GM12878 (cell line): ENCODE data around the gene HTR4. TPM values are rescaled to one million over a fixed set of nuclear protein-coding genes. Genes with fewer than 3 reads are reported as not detected.

Experiments used
- ATAC-seq: fragments of 200-7000 bp; cut with Tn5 transposase; 3 replicates; pipeline ENCODE4 v1.9.1; 2020; ENCODE audit warnings: mild to moderate bottlenecking, moderate library complexity
- BruUV-seq: library from RNA; stranded (reverse); fragments of 400-500 nt; replicated peaks from 2 replicates; lab custom pipeline; 2021; lab: Mats Ljungman, UMichigan
- CTCF ChIA-PET: fragments of 300-600 bp; sonication (Branson Sonifier 250); formaldehyde crosslinking; extraction: SDS; loops from one replicate; lab custom pipeline; 2021; ENCODE audit warnings: inconsistent platforms; lab: Yijun Ruan, JAX
- POLR2A ChIA-PET: fragments of 350-600 bp; formaldehyde crosslinking; extraction: SDS; loops from one replicate; lab custom pipeline; 2021; ENCODE audit warnings: inconsistent platforms; lab: Charles Lee
- RAD21 ChIA-PET: fragments of 300-600 bp; sonication (Branson Sonifier 250); formaldehyde crosslinking; loops from one replicate; lab custom pipeline; 2023; ENCODE audit warnings: antibody characterized with exemption; ENCODE audit not compliant: unreplicated experiment; lab: Charles Lee
- SMC1A ChIA-PET: fragments of 300-600 bp; sonication (Branson Sonifier 250); formaldehyde crosslinking; loops from one replicate; lab custom pipeline; 2023; ENCODE audit not compliant: unreplicated experiment, uncharacterized antibody; lab: Charles Lee
- DNase-seq: peaks from one replicate; pipeline ENCODE4 v3.0.0-alpha.2; 2011; ENCODE audit warnings: low read depth, low spot score
- FAIRE-seq: peaks from 3 replicates; lab custom pipeline; 2011; peaks lifted over from hg19 to GRCh38; lab: Jason Lieb, UNC
- H2AFZ ChIP-seq: 2 replicates; pipeline ENCODE4 v1.6.0; 2011; ENCODE audit warnings: low read depth, low read length, control low read depth; ENCODE audit not compliant: control insufficient read depth
- H3K27ac ChIP-seq: 2 replicates; pipeline ENCODE4 v1.5.1; 2011; ENCODE audit warnings: control low read depth; ENCODE audit not compliant: control insufficient read depth, insufficient read depth
- H3K27me3 ChIP-seq, 2 experiments: replicated peaks in 1 of 2; 2 replicates each; pipeline versions ENCODE4 v1.6.0 to v1.6.1; 2011; ENCODE audit warnings: low read length in 1 of 2; ENCODE audit not compliant: control insufficient read depth in 2 of 2, insufficient read depth in 2 of 2
- H3K36me3 ChIP-seq, 2 experiments: 2 replicates each; pipeline ENCODE4 v1.5.1; 2011; ENCODE audit warnings: low read length in 1 of 2; ENCODE audit not compliant: control insufficient read depth in 2 of 2, insufficient read depth in 2 of 2
- H3K4me1 ChIP-seq: 2 replicates; pipeline ENCODE4 v1.6.1; 2011; ENCODE audit warnings: mild to moderate bottlenecking, low read length, moderate library complexity, mixed read lengths; ENCODE audit not compliant: control insufficient read depth, insufficient read depth
- H3K4me2 ChIP-seq: 2 replicates; pipeline ENCODE4 v1.6.0; 2011; ENCODE audit warnings: control low read depth; ENCODE audit not compliant: control insufficient read depth, insufficient read depth
- H3K4me3 ChIP-seq: fragments of 200-600 bp; sonication (generic); 2 replicates; pipeline ENCODE4 v1.5.1; 2016
- H3K79me2 ChIP-seq: 2 replicates; pipeline ENCODE4 v1.6.0; 2011; ENCODE audit warnings: low read length; ENCODE audit not compliant: control insufficient read depth, insufficient read depth
- H3K9ac ChIP-seq: 2 replicates; pipeline ENCODE4 v1.8.0; 2011; ENCODE audit warnings: low read length, control low read depth, mixed read lengths; ENCODE audit not compliant: control insufficient read depth, insufficient read depth
- H3K9me3 ChIP-seq: replicated peaks from 3 replicates; pipeline ENCODE4 v1.5.1; 2011; ENCODE audit warnings: mild to moderate bottlenecking, low read length; ENCODE audit not compliant: control insufficient read depth, insufficient read depth
- H4K20me1 ChIP-seq: 2 replicates; pipeline ENCODE4 v1.6.0; 2011; ENCODE audit not compliant: control insufficient read depth, insufficient read depth
- BACH1 ChIP-seq: fragments of 450-650 bp; IDR thresholded peaks from 2 replicates; pipeline ENCODE4 v1.6.1; 2017; ENCODE audit warnings: mild to moderate bottlenecking, borderline replicate concordance
- CBX5 ChIP-seq: sonication (generic); IDR thresholded peaks from 2 replicates; pipeline ENCODE4 v1.6.1; 2016; ENCODE audit warnings: low read depth, moderate library complexity, mild to moderate bottlenecking, inconsistent platforms
- CHD2 ChIP-seq: IDR thresholded peaks from 2 replicates; pipeline ENCODE4 v1.6.1; 2011; ENCODE audit warnings: low read depth, low read length, improper control_type of control experiment, borderline replicate concordance
- CHD4 ChIP-seq: fragments of 200-600 bp; sonication (generic); IDR thresholded peaks from 2 replicates; pipeline ENCODE4 v1.6.1; 2016; ENCODE audit warnings: mild to moderate bottlenecking
- DPF2 ChIP-seq: fragments of 450-650 bp; IDR thresholded peaks from 2 replicates; pipeline ENCODE4 v1.6.1; 2017; ENCODE audit warnings: mild to moderate bottlenecking
- IKZF2 ChIP-seq, 2 experiments: fragments of 450-650 bp; IDR thresholded peaks; 2 replicates each; pipeline ENCODE4 v1.6.1; 2017; ENCODE audit warnings: mild to moderate bottlenecking in 2 of 2, moderate library complexity in 2 of 2
- JUNB ChIP-seq: IDR thresholded peaks from 2 replicates; pipeline ENCODE4 v1.6.1; 2016; ENCODE audit warnings: antibody characterized with exemption, mild to moderate bottlenecking
- NFXL1 ChIP-seq: fragments of 450-650 bp; IDR thresholded peaks from 2 replicates; pipeline ENCODE4 v1.6.1; 2017; ENCODE audit warnings: antibody characterized with exemption, mild to moderate bottlenecking, borderline replicate concordance
- RELA ChIP-seq: fragments of 450-650 bp; IDR thresholded peaks from 2 replicates; pipeline ENCODE4 v1.8.0; 2014; ENCODE audit warnings: borderline replicate concordance; ENCODE audit not compliant: partially characterized antibody
- SMARCA5 ChIP-seq: fragments of 450-650 bp; IDR thresholded peaks from 2 replicates; pipeline ENCODE4 v1.6.1; 2017; ENCODE audit warnings: mild to moderate bottlenecking
- SRF ChIP-seq, 2 experiments: IDR thresholded peaks; 2 replicates each; pipeline ENCODE4 v1.6.1; 2011; ENCODE audit warnings: low read depth in 2 of 2, low read length in 2 of 2, mild to moderate bottlenecking in 1 of 2, moderate library complexity in 1 of 2
- TBL1XR1 ChIP-seq: IDR thresholded peaks from 2 replicates; pipeline ENCODE4 v1.6.1; 2012; ENCODE audit warnings: low read depth, low read length, improper control_type of control experiment
- YY1 ChIP-seq: IDR thresholded peaks from 2 replicates; pipeline ENCODE4 v1.6.1; 2011; ENCODE audit warnings: low read depth, mild to moderate bottlenecking, low read length
- ZBED1 ChIP-seq: IDR thresholded peaks from 2 replicates; pipeline ENCODE4 v1.6.1; 2016; ENCODE audit warnings: borderline replicate concordance
- ZNF24 ChIP-seq: fragments of 450-650 bp; IDR thresholded peaks from 2 replicates; pipeline ENCODE4 v1.6.1; 2017; ENCODE audit warnings: antibody characterized with exemption, mild to moderate bottlenecking
- WGBS: methylation state at CpG from one replicate; pipeline ENCODE4 v1.1.6; 2016; ENCODE audit warnings: low lambda C conversion rate; ENCODE audit not compliant: insufficient replicate concordance, insufficient coverage; ENCODE audit errors: missing lambda C conversion rate; 5-methylcytosine and 5-hydroxymethylcytosine counted together
- in situ Hi-C: fragments of 300-500 bp; cut with MboI; formaldehyde crosslinking; loops from 9 replicates; pipeline ENCODE4 v1.14.3; 2018; ENCODE audit warnings: mixed read lengths
- intact Hi-C: fragments of 100-400 bp; cut with micrococcal nuclease; formaldehyde crosslinking; loops from one replicate; pipeline ENCODE4 v1.14.2; 2022; ENCODE audit not compliant: unreplicated experiment
- polyA plus RNA-seq, 11 experiments: library from polyadenylated mRNA; depleted of rRNA in 4 of 11; unstranded in 6 of 11; stranded (reverse) in 5 of 11; fragments of >200 nt; fragmentation: Nextera tagmentation in 4 of 11; fragmentation: Illumina TruSeq in 1 of 11; extraction: Ambion mirVana in 4 of 11; extraction: Trizol in 1 of 11; gene quantifications; 1 replicate in 1 of 11; 2 replicates in 10 of 11; pipeline versions ENCODE4 v1.2.1 to v1.2.3, GENCODE V29; 2011 to 2016; ENCODE audit warnings: inconsistent platforms in 2 of 11, missing spikeins in 2 of 11, low read depth in 1 of 11
- total RNA-seq, 4 experiments: library from RNA; depleted of rRNA in 3 of 4; stranded (reverse); fragments of >200 nt in 3 of 4; fragmentation: Illumina TruSeq in 1 of 4; extraction: Trizol in 1 of 4; gene quantifications; 2 replicates each; pipeline versions ENCODE4 v1.2.1 to v1.2.3, GENCODE V29; 2013 to 2021
- TF ChIP-seq, protein P1 (sequence below): IDR thresholded peaks from 2 replicates; pipeline ENCODE4 v1.6.1; 2012; ENCODE audit warnings: improper control_type of control experiment, low read depth, low read length; ENCODE audit not compliant: insufficient replicate concordance
- TF ChIP-seq, protein P2 (sequence below): fragments of 150-350 bp; IDR thresholded peaks from 2 replicates; pipeline ENCODE4 v1.6.1; 2016; ENCODE audit warnings: low read depth, low read length

Gene HTR4
- total and polyA plus RNA-seq, 10 of the 15 experiments (the other 5 are each of a cell fraction or from before 2014, with no cell fraction given), result not detected

DNA sequence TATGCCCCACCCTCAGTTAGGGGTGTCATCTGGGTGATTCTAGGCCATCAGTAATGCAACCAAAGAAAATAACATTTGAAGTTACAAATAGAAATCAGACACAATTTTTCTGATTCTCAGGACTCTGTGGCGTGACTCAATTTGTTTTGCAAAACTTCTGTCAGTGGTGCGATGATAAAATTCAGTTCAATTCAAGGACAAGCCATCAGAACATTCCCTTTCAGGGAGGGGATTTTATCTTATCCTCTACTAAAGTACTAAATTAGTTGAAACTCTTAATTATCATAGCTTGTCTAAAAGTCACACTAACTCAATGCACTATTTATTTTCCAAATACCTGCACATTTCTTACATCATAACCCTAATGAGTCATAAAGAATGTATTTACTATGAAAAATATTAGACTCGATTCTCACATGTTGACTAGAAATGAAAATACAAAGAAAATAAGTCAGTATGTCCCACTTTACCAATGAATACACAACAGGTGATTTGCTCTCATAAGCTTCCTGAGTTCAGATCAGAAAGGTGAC is 28.2 kb downstream of the HTR4 start:
- no peaks in the 10 kb centered on the region for H3K36me3 ChIP-seq
- in situ Hi-C loops, result no loop called here
- SMC1A ChIA-PET, result no interaction called here
- intact Hi-C loops, result no loop called here
- ATAC-seq (no peak), FAIRE-seq (no peak), DNase-seq (no peak)
- H3K27ac ChIP-seq, result no peak overlapping the region
- POLR2A ChIA-PET, result no interaction called here
- H2AFZ ChIP-seq, result no peak overlapping the region
- H3K27me3 ChIP-seq, result no peaks in the 10 kb centered on the region
- CTCF ChIA-PET, result no interaction called here
- no peaks in the 10 kb centered on the region for H3K79me2 ChIP-seq
- H3K9me3 ChIP-seq, result no peaks in the 10 kb centered on the region
- H3K4me1 ChIP-seq, result no peaks in the 10 kb centered on the region
- TF ChIP-seq ZNF24 (no peak), SRF (IDR thresholded peaks at IDR 0.05; ENCODE audit: low read depth in 2 of 2, low read length in 2 of 2) (no peak), ZBED1 (no peak), SMARCA5 (no peak), NFXL1 (no peak), JUNB (no peak), TBL1XR1 (no peak), DPF2 (no peak), BACH1 (no peak), RELA (no peak), YY1 (no peak), IKZF2 (IDR thresholded peaks at IDR 0.05) (no peak), CBX5 (no peak), CHD4 (no peak), CHD2 (no peak)
- TF ChIP-seq, protein P1, sequence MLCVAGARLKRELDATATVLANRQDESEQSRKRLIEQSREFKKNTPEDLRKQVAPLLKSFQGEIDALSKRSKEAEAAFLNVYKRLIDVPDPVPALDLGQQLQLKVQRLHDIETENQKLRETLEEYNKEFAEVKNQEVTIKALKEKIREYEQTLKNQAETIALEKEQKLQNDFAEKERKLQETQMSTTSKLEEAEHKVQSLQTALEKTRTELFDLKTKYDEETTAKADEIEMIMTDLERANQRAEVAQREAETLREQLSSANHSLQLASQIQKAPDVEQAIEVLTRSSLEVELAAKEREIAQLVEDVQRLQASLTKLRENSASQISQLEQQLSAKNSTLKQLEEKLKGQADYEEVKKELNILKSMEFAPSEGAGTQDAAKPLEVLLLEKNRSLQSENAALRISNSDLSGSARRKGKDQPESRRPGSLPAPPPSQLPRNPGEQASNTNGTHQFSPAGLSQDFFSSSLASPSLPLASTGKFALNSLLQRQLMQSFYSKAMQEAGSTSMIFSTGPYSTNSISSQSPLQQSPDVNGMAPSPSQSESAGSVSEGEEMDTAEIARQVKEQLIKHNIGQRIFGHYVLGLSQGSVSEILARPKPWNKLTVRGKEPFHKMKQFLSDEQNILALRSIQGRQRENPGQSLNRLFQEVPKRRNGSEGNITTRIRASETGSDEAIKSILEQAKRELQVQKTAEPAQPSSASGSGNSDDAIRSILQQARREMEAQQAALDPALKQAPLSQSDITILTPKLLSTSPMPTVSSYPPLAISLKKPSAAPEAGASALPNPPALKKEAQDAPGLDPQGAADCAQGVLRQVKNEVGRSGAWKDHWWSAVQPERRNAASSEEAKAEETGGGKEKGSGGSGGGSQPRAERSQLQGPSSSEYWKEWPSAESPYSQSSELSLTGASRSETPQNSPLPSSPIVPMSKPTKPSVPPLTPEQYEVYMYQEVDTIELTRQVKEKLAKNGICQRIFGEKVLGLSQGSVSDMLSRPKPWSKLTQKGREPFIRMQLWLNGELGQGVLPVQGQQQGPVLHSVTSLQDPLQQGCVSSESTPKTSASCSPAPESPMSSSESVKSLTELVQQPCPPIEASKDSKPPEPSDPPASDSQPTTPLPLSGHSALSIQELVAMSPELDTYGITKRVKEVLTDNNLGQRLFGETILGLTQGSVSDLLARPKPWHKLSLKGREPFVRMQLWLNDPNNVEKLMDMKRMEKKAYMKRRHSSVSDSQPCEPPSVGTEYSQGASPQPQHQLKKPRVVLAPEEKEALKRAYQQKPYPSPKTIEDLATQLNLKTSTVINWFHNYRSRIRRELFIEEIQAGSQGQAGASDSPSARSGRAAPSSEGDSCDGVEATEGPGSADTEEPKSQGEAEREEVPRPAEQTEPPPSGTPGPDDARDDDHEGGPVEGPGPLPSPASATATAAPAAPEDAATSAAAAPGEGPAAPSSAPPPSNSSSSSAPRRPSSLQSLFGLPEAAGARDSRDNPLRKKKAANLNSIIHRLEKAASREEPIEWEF, result no peak
- TF ChIP-seq, protein P2, sequence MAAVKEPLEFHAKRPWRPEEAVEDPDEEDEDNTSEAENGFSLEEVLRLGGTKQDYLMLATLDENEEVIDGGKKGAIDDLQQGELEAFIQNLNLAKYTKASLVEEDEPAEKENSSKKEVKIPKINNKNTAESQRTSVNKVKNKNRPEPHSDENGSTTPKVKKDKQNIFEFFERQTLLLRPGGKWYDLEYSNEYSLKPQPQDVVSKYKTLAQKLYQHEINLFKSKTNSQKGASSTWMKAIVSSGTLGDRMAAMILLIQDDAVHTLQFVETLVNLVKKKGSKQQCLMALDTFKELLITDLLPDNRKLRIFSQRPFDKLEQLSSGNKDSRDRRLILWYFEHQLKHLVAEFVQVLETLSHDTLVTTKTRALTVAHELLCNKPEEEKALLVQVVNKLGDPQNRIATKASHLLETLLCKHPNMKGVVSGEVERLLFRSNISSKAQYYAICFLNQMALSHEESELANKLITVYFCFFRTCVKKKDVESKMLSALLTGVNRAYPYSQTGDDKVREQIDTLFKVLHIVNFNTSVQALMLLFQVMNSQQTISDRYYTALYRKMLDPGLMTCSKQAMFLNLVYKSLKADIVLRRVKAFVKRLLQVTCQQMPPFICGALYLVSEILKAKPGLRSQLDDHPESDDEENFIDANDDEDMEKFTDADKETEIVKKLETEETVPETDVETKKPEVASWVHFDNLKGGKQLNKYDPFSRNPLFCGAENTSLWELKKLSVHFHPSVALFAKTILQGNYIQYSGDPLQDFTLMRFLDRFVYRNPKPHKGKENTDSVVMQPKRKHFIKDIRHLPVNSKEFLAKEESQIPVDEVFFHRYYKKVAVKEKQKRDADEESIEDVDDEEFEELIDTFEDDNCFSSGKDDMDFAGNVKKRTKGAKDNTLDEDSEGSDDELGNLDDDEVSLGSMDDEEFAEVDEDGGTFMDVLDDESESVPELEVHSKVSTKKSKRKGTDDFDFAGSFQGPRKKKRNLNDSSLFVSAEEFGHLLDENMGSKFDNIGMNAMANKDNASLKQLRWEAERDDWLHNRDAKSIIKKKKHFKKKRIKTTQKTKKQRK, result no peak
- RAD21 ChIA-PET, result no interaction called here
- WGBS, result 13% methylated on average over 3 of the region's 3 CpGs
- no peak overlapping the region for H3K9ac ChIP-seq
- no peak overlapping the region for H3K4me3 ChIP-seq
- H4K20me1 ChIP-seq, result no peaks in the 10 kb centered on the region
- no peak overlapping the region for H3K4me2 ChIP-seq
- BruUV-seq, result no TSS peak
